Neural cell (in vitro differentiated cells): ENCODE results near the gene ADAR. TPM values are rescaled to one million over a fixed set of nuclear protein-coding genes. Genes with fewer than 3 reads are reported as not detected.

Source experiments
- H2AFZ ChIP-seq: fragments of 200-600, 300-800 bp; sonication (generic), shearing (Covaris generic); 2 replicates; pipeline ENCODE4 v1.6.0; 2014; ENCODE audit warnings: low read depth, mild to moderate bottlenecking, antibody characterized with exemption, low read length, moderate library complexity
- H3F3A ChIP-seq: fragments of 200-600 bp; shearing (Covaris generic); 2 replicates; pipeline ENCODE4 v1.6.1; 2016; ENCODE audit warnings: mild to moderate bottlenecking, moderate library complexity, mixed read lengths, antibody characterized with exemption, low read length; ENCODE audit not compliant: insufficient read depth, poor library complexity, severe bottlenecking
- H3K27ac ChIP-seq: fragments of 200-600, 300-800 bp; sonication (generic), shearing (Covaris generic); 2 replicates; pipeline ENCODE4 v1.5.1; 2014; ENCODE audit warnings: mild to moderate bottlenecking, low read length, moderate library complexity
- H3K27me3 ChIP-seq: fragments of 300-800, 200-600 bp; sonication (generic), shearing (Covaris generic); 2 replicates; pipeline ENCODE4 v1.6.0; 2014; ENCODE audit warnings: mild to moderate bottlenecking, low read depth, low read length, moderate library complexity; ENCODE audit not compliant: insufficient read depth
- H3K36me3 ChIP-seq: fragments of 300-800, 200-600 bp; sonication (generic), shearing (Covaris generic); 2 replicates; pipeline ENCODE4 v1.5.1; 2014; ENCODE audit warnings: mild to moderate bottlenecking, antibody characterized with exemption, low read length, moderate library complexity; ENCODE audit not compliant: insufficient read depth
- H3K4me2 ChIP-seq: fragments of 300-800, 200-600 bp; sonication (generic), shearing (Covaris generic); 2 replicates; pipeline ENCODE4 v1.6.0; 2014; ENCODE audit warnings: mild to moderate bottlenecking, low read length
- H3K4me3 ChIP-seq: fragments of 300-800, 200-600 bp; sonication (generic), shearing (Covaris generic); 2 replicates; pipeline ENCODE4 v1.5.1; 2014; ENCODE audit warnings: mild to moderate bottlenecking, low read length, moderate library complexity
- H3K79me2 ChIP-seq: fragments of 200-600 bp; shearing (Covaris generic); replicated peaks from 2 replicates; pipeline ENCODE4 v1.6.0; 2014; ENCODE audit warnings: mild to moderate bottlenecking, low read length, moderate library complexity; ENCODE audit not compliant: insufficient read depth
- H3K9ac ChIP-seq: fragments of 300-800, 200-600 bp; sonication (generic), shearing (Covaris generic); 2 replicates; pipeline ENCODE4 v1.6.1; 2016; ENCODE audit warnings: mild to moderate bottlenecking, low read length, mixed read lengths
- H3K9me2 ChIP-seq: fragments of 200-600 bp; shearing (Covaris generic); 2 replicates; pipeline ENCODE4 v1.6.1; 2016; ENCODE audit warnings: mild to moderate bottlenecking, low read length, mixed read lengths; ENCODE audit not compliant: insufficient read depth
- H3K9me3 ChIP-seq: fragments of 200-600, 300-800 bp; sonication (generic), shearing (Covaris generic); 2 replicates; pipeline ENCODE4 v1.6.1; 2016; ENCODE audit warnings: mild to moderate bottlenecking, mixed run types, low read length, moderate library complexity, mixed read lengths
- H4K20me1 ChIP-seq: fragments of 200-600 bp; shearing (Covaris generic); 2 replicates; pipeline ENCODE4 v1.6.1; 2016; ENCODE audit warnings: mild to moderate bottlenecking, mixed run types; ENCODE audit not compliant: insufficient read depth
- EP300 ChIP-seq: fragments of 450-650 bp; conservative IDR thresholded peaks from 2 replicates; pipeline ENCODE4 v1.6.1; 2014; ENCODE audit warnings: antibody characterized with exemption, mild to moderate bottlenecking, moderate library complexity; ENCODE audit not compliant: poor library complexity, severe bottlenecking
- EZH2 ChIP-seq: fragments of 200-600, 300-800 bp; shearing (Covaris generic), sonication (generic); IDR thresholded peaks from 2 replicates; pipeline ENCODE4 v1.6.1; 2014; ENCODE audit warnings: antibody characterized with exemption, low read length, borderline replicate concordance, mild to moderate bottlenecking; ENCODE audit not compliant: insufficient read depth, poor library complexity, severe bottlenecking
- MXI1 ChIP-seq: fragments of 450-650 bp; conservative IDR thresholded peaks from 2 replicates; pipeline ENCODE4 v1.6.1; 2014; ENCODE audit warnings: antibody characterized with exemption, mild to moderate bottlenecking; ENCODE audit not compliant: poor library complexity, severe bottlenecking
- POLR2AphosphoS5 ChIP-seq: IDR thresholded peaks from 2 replicates; pipeline ENCODE4 v1.6.1; 2012
- RAD21 ChIP-seq: fragments of 450-650 bp; conservative IDR thresholded peaks from 2 replicates; pipeline ENCODE4 v1.6.1; 2014; ENCODE audit warnings: antibody characterized with exemption, mild to moderate bottlenecking, moderate library complexity
- SMC3 ChIP-seq: fragments of 450-650 bp; conservative IDR thresholded peaks from 2 replicates; pipeline ENCODE4 v1.6.1; 2014; ENCODE audit warnings: antibody characterized with exemption, mild to moderate bottlenecking, moderate library complexity; ENCODE audit not compliant: poor library complexity
- TAF1 ChIP-seq: IDR thresholded peaks from 2 replicates; pipeline ENCODE4 v1.6.1; 2012; ENCODE audit warnings: low read depth
- polyA plus RNA-seq: library from polyadenylated mRNA; depleted of rRNA; stranded (reverse); fragments of >200 nt; gene quantifications from 2 replicates; pipeline ENCODE4 v1.2.3, GENCODE V29; 2014
- TF ChIP-seq, protein P1 (sequence below): fragments of 450-650 bp; IDR thresholded peaks from 2 replicates; pipeline ENCODE4 v1.5.1; 2014; ENCODE audit warnings: antibody characterized with exemption, mild to moderate bottlenecking, moderate library complexity; ENCODE audit not compliant: poor library complexity, severe bottlenecking
- TF ChIP-seq, protein P2 (sequence below): IDR thresholded peaks from 2 replicates; pipeline ENCODE4 v1.6.1; 2012; ENCODE audit warnings: borderline replicate concordance

Gene ADAR
- polyA plus RNA-seq, 1 donor from 2014 or later: 51.4 TPM

DNA sequence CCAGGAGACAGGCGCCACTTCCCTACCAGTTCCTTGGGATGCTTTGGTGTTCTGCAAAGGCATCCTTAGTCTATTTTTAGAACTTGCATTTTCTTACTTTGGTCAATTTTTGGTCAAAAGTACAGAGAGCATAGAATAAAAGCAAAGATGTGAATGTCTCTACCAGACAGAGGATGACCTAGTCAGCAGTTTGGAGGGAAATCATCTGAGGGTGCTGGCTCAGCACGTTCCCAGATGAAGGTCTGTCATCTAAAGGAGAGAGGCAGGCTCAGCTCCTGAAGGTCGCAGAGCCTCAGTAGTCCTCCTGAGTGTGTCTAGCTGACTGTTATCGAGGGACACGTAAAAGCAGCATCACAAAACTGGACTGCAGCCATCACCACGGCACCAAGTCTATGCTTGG lies 25.1 kb downstream of the ADAR start:
- Histone ChIP-seq H3K4me2 (no peak overlapping the region), H3K27ac (no peak overlapping the region), H3K4me3 (no peak overlapping the region), H3K79me2 (no peaks in the 10 kb centered on the region), H4K20me1 (no peaks in the 10 kb centered on the region), H3F3A (no peaks in the 10 kb centered on the region), H3K9me3 (no peaks in the 10 kb centered on the region), H3K36me3 (peaks cover 13% of the 10 kb centered on the region), H3K9ac (no peak overlapping the region), H3K9me2 (no peaks in the 10 kb centered on the region), H2AFZ (no peak overlapping the region), H3K27me3 (no peaks in the 10 kb centered on the region)
- TF ChIP-seq SMC3 (no peak), MXI1 (no peak), EZH2 (no peak), RAD21 (no peak), TAF1 (no peak), POLR2AphosphoS5 (no peak), EP300 (no peak)
- TF ChIP-seq, protein P1, sequence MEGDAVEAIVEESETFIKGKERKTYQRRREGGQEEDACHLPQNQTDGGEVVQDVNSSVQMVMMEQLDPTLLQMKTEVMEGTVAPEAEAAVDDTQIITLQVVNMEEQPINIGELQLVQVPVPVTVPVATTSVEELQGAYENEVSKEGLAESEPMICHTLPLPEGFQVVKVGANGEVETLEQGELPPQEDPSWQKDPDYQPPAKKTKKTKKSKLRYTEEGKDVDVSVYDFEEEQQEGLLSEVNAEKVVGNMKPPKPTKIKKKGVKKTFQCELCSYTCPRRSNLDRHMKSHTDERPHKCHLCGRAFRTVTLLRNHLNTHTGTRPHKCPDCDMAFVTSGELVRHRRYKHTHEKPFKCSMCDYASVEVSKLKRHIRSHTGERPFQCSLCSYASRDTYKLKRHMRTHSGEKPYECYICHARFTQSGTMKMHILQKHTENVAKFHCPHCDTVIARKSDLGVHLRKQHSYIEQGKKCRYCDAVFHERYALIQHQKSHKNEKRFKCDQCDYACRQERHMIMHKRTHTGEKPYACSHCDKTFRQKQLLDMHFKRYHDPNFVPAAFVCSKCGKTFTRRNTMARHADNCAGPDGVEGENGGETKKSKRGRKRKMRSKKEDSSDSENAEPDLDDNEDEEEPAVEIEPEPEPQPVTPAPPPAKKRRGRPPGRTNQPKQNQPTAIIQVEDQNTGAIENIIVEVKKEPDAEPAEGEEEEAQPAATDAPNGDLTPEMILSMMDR: no peak
- TF ChIP-seq, protein P2, sequence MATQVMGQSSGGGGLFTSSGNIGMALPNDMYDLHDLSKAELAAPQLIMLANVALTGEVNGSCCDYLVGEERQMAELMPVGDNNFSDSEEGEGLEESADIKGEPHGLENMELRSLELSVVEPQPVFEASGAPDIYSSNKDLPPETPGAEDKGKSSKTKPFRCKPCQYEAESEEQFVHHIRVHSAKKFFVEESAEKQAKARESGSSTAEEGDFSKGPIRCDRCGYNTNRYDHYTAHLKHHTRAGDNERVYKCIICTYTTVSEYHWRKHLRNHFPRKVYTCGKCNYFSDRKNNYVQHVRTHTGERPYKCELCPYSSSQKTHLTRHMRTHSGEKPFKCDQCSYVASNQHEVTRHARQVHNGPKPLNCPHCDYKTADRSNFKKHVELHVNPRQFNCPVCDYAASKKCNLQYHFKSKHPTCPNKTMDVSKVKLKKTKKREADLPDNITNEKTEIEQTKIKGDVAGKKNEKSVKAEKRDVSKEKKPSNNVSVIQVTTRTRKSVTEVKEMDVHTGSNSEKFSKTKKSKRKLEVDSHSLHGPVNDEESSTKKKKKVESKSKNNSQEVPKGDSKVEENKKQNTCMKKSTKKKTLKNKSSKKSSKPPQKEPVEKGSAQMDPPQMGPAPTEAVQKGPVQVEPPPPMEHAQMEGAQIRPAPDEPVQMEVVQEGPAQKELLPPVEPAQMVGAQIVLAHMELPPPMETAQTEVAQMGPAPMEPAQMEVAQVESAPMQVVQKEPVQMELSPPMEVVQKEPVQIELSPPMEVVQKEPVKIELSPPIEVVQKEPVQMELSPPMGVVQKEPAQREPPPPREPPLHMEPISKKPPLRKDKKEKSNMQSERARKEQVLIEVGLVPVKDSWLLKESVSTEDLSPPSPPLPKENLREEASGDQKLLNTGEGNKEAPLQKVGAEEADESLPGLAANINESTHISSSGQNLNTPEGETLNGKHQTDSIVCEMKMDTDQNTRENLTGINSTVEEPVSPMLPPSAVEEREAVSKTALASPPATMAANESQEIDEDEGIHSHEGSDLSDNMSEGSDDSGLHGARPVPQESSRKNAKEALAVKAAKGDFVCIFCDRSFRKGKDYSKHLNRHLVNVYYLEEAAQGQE: no peak

DNA sequence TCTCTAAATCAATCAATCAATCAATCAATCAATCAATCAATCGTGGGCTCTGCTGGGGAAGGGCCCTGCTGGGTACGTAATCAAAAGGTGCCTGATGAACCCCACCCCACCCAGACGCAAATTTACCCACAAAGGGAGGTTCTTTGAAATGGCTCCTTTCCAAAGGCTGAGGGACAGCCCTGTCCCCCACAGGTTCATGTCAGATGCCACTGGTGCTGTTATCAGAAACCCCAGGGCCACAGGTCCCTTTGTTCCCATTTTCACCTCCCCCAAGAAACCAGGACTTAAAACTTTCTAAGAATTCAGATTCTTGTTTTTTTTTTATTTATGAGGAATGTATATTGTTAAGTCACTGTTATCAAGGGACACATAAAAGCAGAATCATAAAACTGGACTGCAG lies 26.2 kb downstream of the ADAR start:
- TF ChIP-seq SMC3: no peak
- no peaks in the 10 kb centered on the region for H3K27me3 ChIP-seq
- H3K9me3 ChIP-seq: no peaks in the 10 kb centered on the region
- H3K9ac ChIP-seq: no peak overlapping the region
- no peaks in the 10 kb centered on the region for H3F3A ChIP-seq
- no peaks in the 10 kb centered on the region for H3K79me2 ChIP-seq
- H3K4me2 ChIP-seq: no peak overlapping the region
- H2AFZ ChIP-seq: no peak overlapping the region
- no peak overlapping the region for H3K4me3 ChIP-seq
- H3K27ac ChIP-seq: no peak overlapping the region
- no peaks in the 10 kb centered on the region for H3K9me2 ChIP-seq
- H3K36me3 ChIP-seq: peaks cover 13% of the 10 kb centered on the region
- no peaks in the 10 kb centered on the region for H4K20me1 ChIP-seq

GRCh38 chr1:154579374-154579773 lies 28.6 kb downstream of the ADAR start:
- no peak overlapping the region for H3K27ac ChIP-seq
- H3K4me3 ChIP-seq: no peak overlapping the region
- no peaks in the 10 kb centered on the region for H3K27me3 ChIP-seq
- H3K4me2 ChIP-seq: no peak overlapping the region
- no peaks in the 10 kb centered on the region for H3K9me2 ChIP-seq
- no peaks in the 10 kb centered on the region for H3K79me2 ChIP-seq
- no peaks in the 10 kb centered on the region for H3K9me3 ChIP-seq
- H3K9ac ChIP-seq: no peak overlapping the region
- peaks cover 7% of the 10 kb centered on the region for H3K36me3 ChIP-seq
- no peaks in the 10 kb centered on the region for H4K20me1 ChIP-seq
- H2AFZ ChIP-seq: no peak overlapping the region
- H3F3A ChIP-seq: no peaks in the 10 kb centered on the region
- TF ChIP-seq RAD21: no peak
- TF ChIP-seq SMC3: no peak
- no peak for TF ChIP-seq TAF1
- TF ChIP-seq, protein P1: no peak
